ENCODE data around the gene TPM3.

- TF ChIP-seq EP300 (IDR thresholded peaks at IDR 0.05; ENCODE audit: low read depth) (no peak), CTCF (IDR thresholded peaks at IDR 0.05) (no peak), POLR2A (IDR thresholded peaks at IDR 0.05) (no peak), POLR2AphosphoS5 (IDR thresholded peaks at IDR 0.05) (no peak)
Observed at GRCh38 chr1:154218545-154218944, 26.6 kb upstream of the TPM3 start.

All from transverse colon (tissue), 4 donors.